C1 segment of cervical spinal cord (tissue), 14 donors: ENCODE data around the gene SIX6.

Source experiments
- DNase-seq, 14 donors: peaks; one replicate each; lab custom pipeline; 2025; lab: John Stamatoyannopoulos, UW

SIX6 gene

DNA sequence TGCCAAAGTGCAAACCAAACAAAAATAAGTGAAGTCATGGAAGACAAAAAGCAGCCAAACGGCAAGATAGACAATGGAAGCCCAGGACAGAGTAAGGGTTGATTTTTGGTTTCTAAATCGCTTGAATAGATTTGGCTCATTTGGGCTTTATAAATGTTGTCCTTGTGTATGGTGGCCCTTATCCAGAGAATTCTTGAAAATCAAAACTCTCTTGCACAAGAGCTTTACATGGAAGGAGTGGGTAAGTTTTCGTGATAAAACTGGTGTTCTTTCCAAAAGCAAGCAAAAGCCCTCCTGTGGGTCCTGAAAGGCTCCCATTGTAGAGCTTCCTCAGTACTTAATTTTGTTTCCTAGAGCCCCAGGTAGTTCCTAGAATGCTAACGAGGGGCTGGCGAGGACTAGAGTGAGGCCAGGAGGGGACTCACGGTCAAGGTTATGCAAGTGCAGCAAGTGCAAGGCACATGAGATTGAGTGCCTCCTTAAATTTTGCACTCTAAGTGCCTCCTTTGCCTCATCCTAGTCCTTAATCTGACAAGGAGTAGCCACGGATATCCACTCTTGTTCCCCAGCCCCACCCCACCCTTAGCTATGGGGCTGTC is 4.1 kb downstream of the SIX6 start:
- no peak for DNase-seq

GRCh38 chr14:60514378-60514740 is 5.4 kb downstream of the SIX6 start:
- no peak for DNase-seq

DNA sequence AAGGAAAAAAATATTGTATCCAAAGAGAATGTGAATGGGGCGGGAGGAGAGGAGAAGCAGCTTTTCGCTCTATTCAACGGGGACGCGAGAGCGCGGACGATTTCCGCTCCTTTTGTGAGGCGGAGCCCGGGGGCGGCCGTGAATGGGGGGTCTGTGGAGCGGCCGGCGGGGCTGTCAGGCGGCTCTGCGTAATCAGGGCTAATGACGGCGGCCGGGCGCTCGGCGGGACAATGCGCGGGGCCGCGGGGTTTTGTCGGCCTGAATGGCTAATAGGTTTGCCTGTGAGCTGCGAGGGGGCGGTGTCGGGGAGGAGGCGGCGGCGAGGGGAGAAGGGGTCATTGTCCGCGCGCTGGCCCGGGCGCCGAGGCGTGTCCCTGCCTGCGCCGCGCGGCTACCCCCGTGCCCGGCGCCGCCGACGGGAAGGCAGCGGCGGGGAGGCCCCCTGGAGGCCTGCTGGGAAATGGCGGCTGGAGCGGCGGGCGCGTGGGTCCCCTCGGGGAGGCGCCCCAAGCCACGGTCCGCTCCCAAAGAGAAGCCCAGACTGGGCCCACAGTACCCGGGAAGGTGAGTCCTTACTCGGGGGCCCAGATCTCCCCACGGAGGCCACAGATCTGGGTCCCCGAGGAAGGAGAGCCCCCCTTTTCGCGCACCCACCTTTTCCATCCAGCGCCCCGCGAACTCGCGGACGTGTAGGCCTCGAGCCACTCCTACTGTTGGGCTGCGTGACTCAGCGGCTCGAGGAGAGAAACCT is 6.0 kb downstream of the SIX6 start:
- DNase-seq, result no peak

- no peak for DNase-seq
These were observed 6.8 kb downstream of the SIX6 start for GRCh38 chr14:60515511-60516289.

- no peak for DNase-seq
These were observed 23.5 kb downstream of the SIX6 start for GRCh38 chr14:60532442-60532841.

DNA sequence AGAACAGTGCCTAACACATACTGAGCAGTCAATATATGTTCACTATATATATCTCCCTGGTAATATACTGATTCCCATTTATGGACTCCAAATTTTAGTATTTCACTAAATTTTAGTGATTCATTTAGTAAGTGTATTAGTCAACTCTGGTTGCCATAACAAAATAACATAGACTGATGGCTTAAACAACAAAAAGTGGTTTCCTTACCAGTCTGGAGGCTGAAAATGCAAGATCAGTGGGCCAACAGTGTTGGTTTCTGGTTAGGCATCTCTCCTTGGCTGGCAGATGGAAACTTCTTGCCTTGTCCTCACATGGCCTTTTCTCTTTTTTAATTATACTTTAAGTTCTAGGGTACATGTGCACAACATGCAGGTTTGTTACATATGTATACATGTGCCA is 28.7 kb downstream of the SIX6 start:
- no peak for DNase-seq

DNA sequence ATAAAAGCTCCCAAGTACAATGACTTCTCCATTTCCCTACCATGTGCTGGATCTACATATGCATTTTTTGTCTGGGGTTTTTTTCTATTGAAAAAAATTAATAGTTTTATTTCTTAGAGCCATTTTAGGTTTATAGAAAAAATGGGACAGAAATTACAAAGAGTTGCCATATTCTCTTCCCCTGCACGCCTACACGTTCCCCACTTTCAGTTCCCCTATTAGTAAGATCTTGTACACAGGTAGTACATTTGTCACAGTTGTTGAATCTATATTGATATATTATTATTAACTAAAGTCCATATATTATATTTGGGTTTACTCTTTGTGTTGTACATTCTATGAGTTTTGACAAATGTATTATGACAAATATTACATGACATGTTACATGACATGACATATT is 35.7 kb downstream of the SIX6 start:
- DNase-seq, result no peak

DNA sequence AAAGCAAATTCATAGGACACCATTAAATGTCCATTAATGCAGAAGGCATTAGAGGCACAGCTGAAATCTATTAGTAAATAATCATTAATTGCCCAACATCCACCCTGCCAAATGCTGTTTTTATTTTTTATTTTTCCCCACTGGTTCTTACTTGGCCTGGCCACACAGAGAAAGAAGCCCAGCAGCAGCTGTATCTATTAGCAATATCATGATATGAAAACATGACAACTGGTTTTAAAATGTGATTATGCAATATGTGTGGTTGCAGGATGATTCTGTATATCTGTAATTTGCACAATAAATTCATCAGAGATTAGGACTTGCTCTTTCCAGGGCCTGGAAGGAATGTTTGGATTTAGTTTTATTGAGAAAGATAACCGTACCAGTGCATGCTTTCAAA is 44.9 kb downstream of the SIX6 start:
- no peak for DNase-seq

DNA sequence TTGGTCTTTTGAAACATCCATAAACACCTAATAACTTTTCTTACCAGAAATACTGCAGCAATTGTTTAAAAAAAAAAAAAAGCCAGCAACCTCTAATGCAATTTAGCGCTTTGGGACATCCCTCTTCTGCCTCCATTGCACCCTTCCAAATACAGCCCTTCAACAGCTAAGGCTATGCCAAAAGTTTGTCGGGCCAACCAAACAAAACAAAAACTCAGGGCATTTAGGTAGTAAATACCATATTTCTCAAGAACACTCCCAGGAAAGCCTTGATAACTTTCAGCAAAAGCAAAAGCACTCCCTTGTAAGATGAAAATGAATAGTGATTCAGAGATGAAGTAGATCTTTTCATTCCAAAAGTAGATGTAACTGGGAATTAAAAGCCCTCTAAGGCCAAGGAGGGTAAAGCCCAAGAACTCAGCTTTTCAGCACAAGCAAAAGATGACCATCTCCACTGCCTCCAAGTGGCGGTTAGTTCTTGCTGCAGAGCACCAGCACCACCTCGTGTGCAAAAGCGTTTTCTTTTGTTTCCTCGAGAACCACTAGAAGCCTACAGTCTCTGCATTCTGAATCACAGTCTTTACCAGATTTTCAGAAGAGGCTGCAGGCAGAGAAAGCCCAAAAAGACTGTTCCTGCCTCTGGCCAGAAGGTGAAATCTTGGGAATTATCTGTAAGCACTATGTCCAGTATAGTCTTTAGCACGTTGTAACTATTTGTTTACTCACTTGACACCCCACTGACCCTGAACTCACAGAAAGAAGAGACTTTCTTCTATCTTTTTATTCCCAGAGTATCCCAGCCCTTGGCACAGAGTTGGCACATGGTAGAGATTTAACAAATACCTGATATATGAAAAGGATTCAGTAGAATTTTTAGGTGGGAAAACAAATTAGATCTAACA is 53.1 kb downstream of the SIX6 start:
- DNase-seq, result peak in 10 of 14 donors; percentile 0 to 30 (median 3)
